ENCODE results near the gene SLC8A2. TPM values are rescaled to one million over a fixed set of nuclear protein-coding genes. Genes with fewer than 3 reads are reported as not detected.

SLC8A2 gene
- polyA plus RNA-seq, 1 donor from 2014 or later = 14.1 TPM

DNA sequence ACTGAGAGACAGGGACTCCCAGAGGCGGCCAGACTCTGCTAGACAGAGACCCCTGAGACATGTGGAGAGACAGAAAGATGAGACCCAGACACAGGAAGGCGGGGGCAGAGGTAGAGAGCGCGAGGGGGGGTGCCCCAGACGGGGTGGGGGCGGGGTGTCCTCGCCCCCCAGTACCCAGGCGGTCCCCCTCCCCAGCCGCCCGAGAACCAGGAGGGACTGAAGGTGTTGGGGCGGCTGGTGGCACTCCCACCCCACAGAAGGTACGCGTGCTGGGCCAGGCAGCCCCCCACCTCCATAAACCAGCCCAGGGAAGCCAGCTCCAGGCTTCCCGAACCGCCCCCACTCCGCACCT, 336 bp downstream of the SLC8A2 start:
- Histone ChIP-seq H2AFZ (ENCODE audit: low read depth, low read length) (peak overlapping the region; percentile 72), H3F3A (ENCODE audit: insufficient read depth, low read length, poor library complexity, severe bottlenecking) (no peaks in the 10 kb centered on the region), H4K20me1 (ENCODE audit: insufficient read depth) (no peaks in the 10 kb centered on the region), H3K9me3 (ENCODE audit: low read length) (no peaks in the 10 kb centered on the region), H3K36me3 (ENCODE audit: insufficient read depth, low read length) (no peaks in the 10 kb centered on the region), H3K4me2 (ENCODE audit: low read length) (peak overlapping the region; percentile 49), H3K4me3 (ENCODE audit: low read length) (peak overlapping the region; percentile 82), H3K27ac (ENCODE audit: low read length) (peak overlapping the region; percentile 27), H3K27me3 (ENCODE audit: insufficient read depth, low read depth, low read length) (no peaks in the 10 kb centered on the region), H3K79me2 (replicated peaks; ENCODE audit: insufficient read depth, low read length) (no peaks in the 10 kb centered on the region), H3K9me2 (ENCODE audit: insufficient read depth, low read length) (no peaks in the 10 kb centered on the region), H3K9ac (ENCODE audit: low read length) (peak overlapping the region; percentile 82)
- TF ChIP-seq, protein P1, sequence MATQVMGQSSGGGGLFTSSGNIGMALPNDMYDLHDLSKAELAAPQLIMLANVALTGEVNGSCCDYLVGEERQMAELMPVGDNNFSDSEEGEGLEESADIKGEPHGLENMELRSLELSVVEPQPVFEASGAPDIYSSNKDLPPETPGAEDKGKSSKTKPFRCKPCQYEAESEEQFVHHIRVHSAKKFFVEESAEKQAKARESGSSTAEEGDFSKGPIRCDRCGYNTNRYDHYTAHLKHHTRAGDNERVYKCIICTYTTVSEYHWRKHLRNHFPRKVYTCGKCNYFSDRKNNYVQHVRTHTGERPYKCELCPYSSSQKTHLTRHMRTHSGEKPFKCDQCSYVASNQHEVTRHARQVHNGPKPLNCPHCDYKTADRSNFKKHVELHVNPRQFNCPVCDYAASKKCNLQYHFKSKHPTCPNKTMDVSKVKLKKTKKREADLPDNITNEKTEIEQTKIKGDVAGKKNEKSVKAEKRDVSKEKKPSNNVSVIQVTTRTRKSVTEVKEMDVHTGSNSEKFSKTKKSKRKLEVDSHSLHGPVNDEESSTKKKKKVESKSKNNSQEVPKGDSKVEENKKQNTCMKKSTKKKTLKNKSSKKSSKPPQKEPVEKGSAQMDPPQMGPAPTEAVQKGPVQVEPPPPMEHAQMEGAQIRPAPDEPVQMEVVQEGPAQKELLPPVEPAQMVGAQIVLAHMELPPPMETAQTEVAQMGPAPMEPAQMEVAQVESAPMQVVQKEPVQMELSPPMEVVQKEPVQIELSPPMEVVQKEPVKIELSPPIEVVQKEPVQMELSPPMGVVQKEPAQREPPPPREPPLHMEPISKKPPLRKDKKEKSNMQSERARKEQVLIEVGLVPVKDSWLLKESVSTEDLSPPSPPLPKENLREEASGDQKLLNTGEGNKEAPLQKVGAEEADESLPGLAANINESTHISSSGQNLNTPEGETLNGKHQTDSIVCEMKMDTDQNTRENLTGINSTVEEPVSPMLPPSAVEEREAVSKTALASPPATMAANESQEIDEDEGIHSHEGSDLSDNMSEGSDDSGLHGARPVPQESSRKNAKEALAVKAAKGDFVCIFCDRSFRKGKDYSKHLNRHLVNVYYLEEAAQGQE (IDR thresholded peaks at IDR 0.05; ENCODE audit: borderline replicate concordance) = no peak
- TF ChIP-seq TAF1 (IDR thresholded peaks at IDR 0.05; ENCODE audit: low read depth) (no peak), EP300 (conservative IDR thresholded peaks at IDR 0.05; ENCODE audit: poor library complexity, severe bottlenecking) (no peak), POLR2AphosphoS5 (IDR thresholded peaks at IDR 0.05) (no peak), MXI1 (conservative IDR thresholded peaks at IDR 0.05; ENCODE audit: poor library complexity, severe bottlenecking) (no peak), EZH2 (IDR thresholded peaks at IDR 0.05; ENCODE audit: borderline replicate concordance, insufficient read depth, low read length, poor library complexity, severe bottlenecking) (no peak), RAD21 (conservative IDR thresholded peaks at IDR 0.05) (no peak), SMC3 (conservative IDR thresholded peaks at IDR 0.05; ENCODE audit: poor library complexity) (no peak)
- TF ChIP-seq, protein P2, sequence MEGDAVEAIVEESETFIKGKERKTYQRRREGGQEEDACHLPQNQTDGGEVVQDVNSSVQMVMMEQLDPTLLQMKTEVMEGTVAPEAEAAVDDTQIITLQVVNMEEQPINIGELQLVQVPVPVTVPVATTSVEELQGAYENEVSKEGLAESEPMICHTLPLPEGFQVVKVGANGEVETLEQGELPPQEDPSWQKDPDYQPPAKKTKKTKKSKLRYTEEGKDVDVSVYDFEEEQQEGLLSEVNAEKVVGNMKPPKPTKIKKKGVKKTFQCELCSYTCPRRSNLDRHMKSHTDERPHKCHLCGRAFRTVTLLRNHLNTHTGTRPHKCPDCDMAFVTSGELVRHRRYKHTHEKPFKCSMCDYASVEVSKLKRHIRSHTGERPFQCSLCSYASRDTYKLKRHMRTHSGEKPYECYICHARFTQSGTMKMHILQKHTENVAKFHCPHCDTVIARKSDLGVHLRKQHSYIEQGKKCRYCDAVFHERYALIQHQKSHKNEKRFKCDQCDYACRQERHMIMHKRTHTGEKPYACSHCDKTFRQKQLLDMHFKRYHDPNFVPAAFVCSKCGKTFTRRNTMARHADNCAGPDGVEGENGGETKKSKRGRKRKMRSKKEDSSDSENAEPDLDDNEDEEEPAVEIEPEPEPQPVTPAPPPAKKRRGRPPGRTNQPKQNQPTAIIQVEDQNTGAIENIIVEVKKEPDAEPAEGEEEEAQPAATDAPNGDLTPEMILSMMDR (IDR thresholded peaks at IDR 0.05; ENCODE audit: poor library complexity, severe bottlenecking) = no peak

DNA sequence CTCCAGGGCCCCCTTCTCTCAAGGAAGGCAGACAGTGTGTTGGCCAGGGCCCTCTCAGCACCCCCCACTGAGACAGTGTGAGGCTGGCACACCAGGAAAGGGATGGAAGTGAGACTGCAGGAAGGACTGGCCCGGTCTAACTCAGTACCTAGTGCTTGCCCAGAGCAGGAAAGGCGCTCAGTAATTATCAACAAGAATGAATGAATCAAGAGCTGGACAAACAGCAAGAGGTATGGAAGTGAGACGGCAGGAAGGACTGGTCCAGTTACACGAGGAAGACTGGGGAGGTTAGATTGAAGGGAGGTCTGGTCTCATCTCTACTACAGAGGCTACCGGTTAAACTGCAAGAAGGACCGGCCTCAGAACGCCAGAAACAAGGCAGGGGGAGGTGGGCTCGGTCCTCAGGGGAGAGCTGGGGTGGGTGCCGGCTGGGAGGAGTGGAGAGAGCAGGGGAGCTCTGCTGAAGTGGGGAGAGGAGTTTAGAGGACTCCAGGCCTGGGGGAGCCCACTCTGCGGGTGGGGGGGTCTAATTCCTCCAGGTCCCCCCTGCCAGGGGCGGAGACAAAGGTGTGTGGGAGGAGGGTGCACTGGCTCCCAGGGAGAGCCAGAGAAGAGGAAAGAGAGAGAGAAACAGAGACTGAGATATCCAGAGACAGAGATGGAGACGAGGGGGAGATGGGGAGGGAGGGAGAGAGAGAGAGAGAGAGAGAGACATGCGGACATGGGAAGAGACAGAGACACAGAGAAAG, 1.1 kb downstream of the SLC8A2 start:
- H3K4me2 ChIP-seq (ENCODE audit: low read length) = peak overlapping the region; percentile 49
- no peaks in the 10 kb centered on the region for H3K36me3 ChIP-seq (ENCODE audit: insufficient read depth, low read length)
- H4K20me1 ChIP-seq (ENCODE audit: insufficient read depth) = no peaks in the 10 kb centered on the region
- H3F3A ChIP-seq (ENCODE audit: insufficient read depth, low read length, poor library complexity, severe bottlenecking) = no peaks in the 10 kb centered on the region
- H3K9me3 ChIP-seq (ENCODE audit: low read length) = no peaks in the 10 kb centered on the region
- H3K9me2 ChIP-seq (ENCODE audit: insufficient read depth, low read length) = no peaks in the 10 kb centered on the region
- no peak overlapping the region for H2AFZ ChIP-seq (ENCODE audit: low read depth, low read length)
- H3K27me3 ChIP-seq (ENCODE audit: insufficient read depth, low read depth, low read length) = no peaks in the 10 kb centered on the region
- peak overlapping the region; percentile 82 for H3K4me3 ChIP-seq (ENCODE audit: low read length)
- no peak overlapping the region for H3K27ac ChIP-seq (ENCODE audit: low read length)
- no peaks in the 10 kb centered on the region for H3K79me2 ChIP-seq (replicated peaks; ENCODE audit: insufficient read depth, low read length)
- H3K9ac ChIP-seq (ENCODE audit: low read length) = peak overlapping the region; percentile 82
- TF ChIP-seq, protein P1 (IDR thresholded peaks at IDR 0.05; ENCODE audit: borderline replicate concordance) = no peak
- TF ChIP-seq RAD21 (conservative IDR thresholded peaks at IDR 0.05) (no peak), TAF1 (IDR thresholded peaks at IDR 0.05; ENCODE audit: low read depth) (no peak), EP300 (conservative IDR thresholded peaks at IDR 0.05; ENCODE audit: poor library complexity, severe bottlenecking) (no peak), EZH2 (IDR thresholded peaks at IDR 0.05; ENCODE audit: borderline replicate concordance, insufficient read depth, low read length, poor library complexity, severe bottlenecking) (no peak), POLR2AphosphoS5 (IDR thresholded peaks at IDR 0.05) (no peak), MXI1 (conservative IDR thresholded peaks at IDR 0.05; ENCODE audit: poor library complexity, severe bottlenecking) (no peak), SMC3 (conservative IDR thresholded peaks at IDR 0.05; ENCODE audit: poor library complexity) (no peak)
- TF ChIP-seq, protein P2 (IDR thresholded peaks at IDR 0.05; ENCODE audit: poor library complexity, severe bottlenecking) = no peak
